ENCODE measurements around the gene MRM2.

Gene MRM2

GRCh38 chr7:2264158-2264557 lies 22.2 kb upstream of the MRM2 start:
- no peak for ATAC-seq

GRCh38 chr7:2263176-2263575 lies 21.2 kb upstream of the MRM2 start:
- no peak for ATAC-seq

GRCh38 chr7:2261611-2262010 lies 19.6 kb upstream of the MRM2 start:
- ATAC-seq = no peak

- ATAC-seq = no peak
These were observed 18.8 kb upstream of the MRM2 start for GRCh38 chr7:2260820-2261219.

- no peak for ATAC-seq
These were observed 17.5 kb upstream of the MRM2 start for GRCh38 chr7:2259480-2259879.

- peak in 1 of 2 donors; percentile 43 for ATAC-seq
These were observed 16.8 kb upstream of the MRM2 start for GRCh38 chr7:2258661-2259365.

- no peak for ATAC-seq
These were observed 15.6 kb upstream of the MRM2 start for GRCh38 chr7:2257651-2258050.

- ATAC-seq = no peak
These were observed 15.1 kb upstream of the MRM2 start for GRCh38 chr7:2257046-2257551.

- ATAC-seq = no peak
These were observed 14.5 kb upstream of the MRM2 start for GRCh38 chr7:2256306-2257045.

- ATAC-seq = no peak
These were observed 13.4 kb upstream of the MRM2 start for GRCh38 chr7:2255145-2256139.

GRCh38 chr7:2254429-2255144 lies 12.6 kb upstream of the MRM2 start:
- ATAC-seq = no peak

GRCh38 chr7:2253525-2254244 lies 11.7 kb upstream of the MRM2 start:
- no peak for ATAC-seq

- no peak for ATAC-seq
These were observed 11.0 kb upstream of the MRM2 start for GRCh38 chr7:2253021-2253420.

- ATAC-seq = peak in 1 of 2 donors; percentile 14
These were observed 10.1 kb upstream of the MRM2 start for GRCh38 chr7:2251841-2252771.

GRCh38 chr7:2251381-2251780 lies 9.4 kb upstream of the MRM2 start:
- ATAC-seq = no peak

- no peak for ATAC-seq
These were observed 7.8 kb upstream of the MRM2 start for GRCh38 chr7:2249744-2250323.

GRCh38 chr7:2248984-2249694 lies 7.1 kb upstream of the MRM2 start:
- peak in 1 of 2 donors; percentile 26 for ATAC-seq

GRCh38 chr7:2247141-2247995 lies 5.4 kb upstream of the MRM2 start:
- no peak for ATAC-seq

Data from activated CD4-positive, CD25-positive, alpha-beta regulatory T cell treated with anti-CD3 and anti-CD28 coated beads, Interleukin-2, amount 50 U/mL, for 24 hours (primary cell).